GM21619 (cell line): ENCODE results near the gene HIPK4.

Experiments used
- ATAC-seq: cut with Tn5 transposase; IDR thresholded peaks from one replicate; pipeline ENCODE4 v1.9.1; 2021; ENCODE audit not compliant: unreplicated experiment

Gene HIPK4

GRCh38 chr19:40367577-40368434, 22.2 kb downstream of the HIPK4 start:
- ATAC-seq: no peak

- no peak for ATAC-seq
Measured at GRCh38 chr19:40366697-40367561, 23.1 kb downstream of the HIPK4 start.

- no peak for ATAC-seq
Measured at GRCh38 chr19:40365613-40366401, 24.2 kb downstream of the HIPK4 start.

DNA sequence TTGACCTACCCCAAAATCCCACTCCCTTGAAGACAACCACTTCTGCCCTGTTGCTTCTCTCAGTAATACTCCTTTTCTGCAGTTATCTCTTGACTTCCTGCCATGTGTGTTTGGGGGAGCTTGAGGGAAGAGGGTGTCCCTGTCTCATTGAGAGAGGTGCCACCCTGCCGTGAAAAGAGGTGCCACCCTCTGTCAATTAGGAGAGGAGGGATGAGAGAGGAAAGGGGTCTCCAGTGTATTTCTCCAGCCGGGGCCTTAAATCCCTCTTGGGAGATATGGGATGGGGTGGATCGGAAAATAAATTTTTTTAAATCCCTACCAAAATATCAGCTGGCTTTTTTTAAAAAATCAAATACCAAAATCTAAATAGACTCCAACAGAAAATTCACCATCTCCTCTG, 25.0 kb downstream of the HIPK4 start:
- ATAC-seq: no peak

- ATAC-seq: no peak
Measured at GRCh38 chr19:40363069-40363468, 26.9 kb downstream of the HIPK4 start.

GRCh38 chr19:40362160-40362559, 27.8 kb downstream of the HIPK4 start:
- ATAC-seq: no peak

GRCh38 chr19:40360708-40361241, 29.2 kb downstream of the HIPK4 start:
- no peak for ATAC-seq

DNA sequence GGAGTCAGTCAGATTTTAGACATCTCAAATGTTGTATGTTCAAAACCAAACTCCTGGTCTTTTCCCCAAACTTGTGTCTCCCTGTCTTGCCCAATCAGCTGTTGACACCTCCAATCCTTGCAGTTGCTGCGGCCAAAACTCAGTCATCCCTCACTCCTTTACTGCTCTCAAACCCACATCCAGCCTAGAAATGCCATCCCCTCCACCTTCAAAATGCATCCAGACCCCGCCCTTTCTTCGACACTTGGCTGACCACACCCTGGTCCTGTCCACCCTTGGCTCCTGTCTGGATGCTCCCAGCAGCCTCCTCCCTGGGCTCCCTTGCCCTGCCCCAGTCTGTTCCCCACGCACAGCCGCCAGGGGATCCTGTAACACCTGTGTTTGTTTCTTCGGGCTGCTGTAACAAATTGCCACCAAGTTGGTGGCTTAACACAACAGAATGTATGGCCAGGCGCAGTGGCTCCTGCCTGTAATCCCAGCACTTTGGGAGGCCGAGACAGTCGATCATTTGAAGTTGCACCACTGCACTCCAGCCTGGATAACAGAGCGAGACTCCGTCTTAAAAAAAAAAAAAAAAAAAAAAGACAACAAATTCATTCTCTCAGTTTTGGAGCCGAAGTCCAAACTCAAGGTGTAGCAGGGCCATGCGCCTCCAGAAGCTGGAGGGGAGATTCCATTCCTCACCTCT, 29.8 kb downstream of the HIPK4 start:
- no peak for ATAC-seq

DNA sequence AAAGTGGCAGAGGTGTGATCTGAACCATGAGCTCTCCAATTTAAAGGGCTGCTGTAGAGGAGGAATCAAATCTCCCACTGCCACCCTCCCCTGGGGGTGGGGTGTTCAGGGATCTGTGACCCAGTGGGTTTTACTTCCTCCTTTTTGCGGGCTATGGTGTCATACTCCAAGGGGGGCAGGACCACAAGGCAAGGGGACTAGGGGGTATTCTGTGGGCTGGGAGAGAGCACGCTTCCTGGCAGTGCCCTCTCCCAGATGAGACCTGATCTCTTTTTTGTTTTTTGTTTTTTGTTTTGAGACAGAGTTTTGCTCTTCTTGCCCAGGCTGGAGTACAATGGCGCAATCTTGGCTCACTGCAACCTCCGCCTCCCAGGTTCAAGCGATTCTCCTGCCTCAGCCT, 31.2 kb downstream of the HIPK4 start:
- no peak for ATAC-seq

GRCh38 chr19:40357640-40358039, 32.3 kb downstream of the HIPK4 start:
- no peak for ATAC-seq

- no peak for ATAC-seq
Measured at GRCh38 chr19:40356681-40357595, 33.0 kb downstream of the HIPK4 start.

DNA sequence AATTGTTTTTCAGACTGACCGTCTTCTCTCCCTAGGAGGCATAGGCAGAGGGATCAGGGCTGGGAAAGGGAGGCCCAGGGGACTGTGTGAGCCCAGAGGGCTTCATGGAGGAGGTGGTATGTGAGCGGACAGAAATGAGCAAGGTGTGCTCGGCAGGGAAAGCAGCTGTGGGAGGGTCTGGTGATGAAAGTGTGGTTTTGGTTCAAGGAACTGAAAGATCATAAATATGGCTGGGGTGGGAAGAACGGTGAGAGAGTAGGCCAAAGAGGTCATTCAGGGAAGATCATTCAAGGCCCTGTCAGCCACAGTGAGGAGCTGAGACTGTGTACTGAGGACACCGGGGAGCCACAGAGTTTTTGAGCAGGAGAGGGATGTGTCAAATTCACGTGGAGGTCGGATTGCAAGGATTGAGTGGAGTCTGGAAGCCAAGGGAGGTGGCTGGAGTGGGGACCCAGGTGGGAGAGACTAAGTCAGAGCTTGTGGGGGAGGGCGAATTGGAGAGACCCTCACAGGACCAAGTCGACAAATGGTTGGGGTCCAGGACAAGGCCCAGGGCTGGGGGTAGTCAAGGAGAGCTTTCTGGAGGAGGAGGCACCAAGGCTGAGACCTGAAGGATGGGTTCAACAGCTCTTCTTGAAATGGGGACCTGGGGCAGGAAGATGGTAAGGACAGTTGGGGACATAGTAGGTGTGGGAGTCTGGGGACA, 33.9 kb downstream of the HIPK4 start:
- ATAC-seq: no peak

DNA sequence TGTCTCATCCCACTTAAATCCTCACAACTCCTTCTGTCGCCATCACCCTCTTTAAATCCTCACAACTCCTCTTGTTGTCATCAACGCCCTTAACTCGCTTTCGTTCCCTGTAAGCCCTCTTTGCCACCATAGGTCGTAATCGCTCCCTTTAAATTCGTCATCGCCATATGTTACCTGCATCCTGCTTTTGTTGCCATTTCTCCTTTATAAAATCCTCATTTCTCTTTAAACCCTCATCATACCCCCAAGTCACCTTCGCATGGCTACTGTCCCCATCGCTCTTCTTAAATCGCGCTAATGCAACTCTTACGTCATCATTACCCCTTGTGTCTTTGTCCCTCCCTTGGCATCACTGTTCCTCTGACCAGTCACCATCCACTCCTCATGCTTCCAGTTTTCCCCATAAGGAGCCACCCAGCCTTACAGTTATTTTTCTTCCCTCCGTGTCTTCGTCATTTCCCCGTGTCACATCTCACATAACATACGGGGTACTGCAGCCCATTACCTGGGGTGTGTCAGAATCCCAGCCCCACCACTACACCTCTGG, 40.9 kb downstream of the HIPK4 start:
- no peak for ATAC-seq

DNA sequence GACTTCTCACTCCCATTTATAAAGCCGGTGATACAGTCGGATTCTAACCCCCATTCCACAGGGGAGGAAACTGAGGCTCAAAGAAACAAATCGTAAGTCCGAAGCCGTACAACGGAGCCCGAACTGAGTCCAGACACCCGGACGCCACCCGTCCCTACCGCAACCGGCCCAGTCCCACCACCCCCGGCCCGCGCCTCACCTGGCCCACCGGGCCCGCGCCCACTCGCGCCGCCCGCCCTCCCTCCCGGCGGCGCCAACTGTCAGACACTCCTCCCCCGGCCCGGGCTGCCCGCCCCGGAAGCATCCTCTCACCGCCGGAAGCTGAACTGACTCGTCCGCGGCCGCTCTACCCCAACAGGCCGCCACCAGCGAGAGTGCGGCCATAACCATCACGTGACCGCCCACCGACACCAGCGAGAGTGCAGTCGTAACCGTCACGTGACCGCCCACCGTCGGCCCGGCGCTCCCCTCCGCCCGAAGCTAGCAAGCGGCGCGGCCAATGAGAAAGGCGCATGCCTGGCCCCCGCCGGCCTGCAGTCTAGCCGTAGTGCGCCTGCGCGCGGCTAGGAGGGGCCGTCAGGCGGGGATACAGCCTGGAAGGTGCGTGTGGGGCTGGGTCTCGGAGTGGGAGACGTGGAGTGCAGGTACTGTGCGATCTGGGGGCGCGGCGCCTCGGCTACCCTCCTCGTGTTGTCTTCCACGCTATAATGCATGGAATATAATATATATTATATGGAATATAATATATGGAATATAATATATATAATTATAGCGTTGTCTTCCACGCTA, 41.7 kb downstream of the HIPK4 start, which contains the start of the genes C19orf47 and PLD3:
TSS of gene C19orf47 (minus strand) at position 273 of the 789 bp plus-strand sequence. CDS start 6,540 bp downstream, outside the sequence.
TSS of gene PLD3 (plus strand) at position 571 of the 789 bp plus-strand sequence. CDS start 17,789 bp downstream, outside the sequence.
- peak; percentile 93 for ATAC-seq

DNA sequence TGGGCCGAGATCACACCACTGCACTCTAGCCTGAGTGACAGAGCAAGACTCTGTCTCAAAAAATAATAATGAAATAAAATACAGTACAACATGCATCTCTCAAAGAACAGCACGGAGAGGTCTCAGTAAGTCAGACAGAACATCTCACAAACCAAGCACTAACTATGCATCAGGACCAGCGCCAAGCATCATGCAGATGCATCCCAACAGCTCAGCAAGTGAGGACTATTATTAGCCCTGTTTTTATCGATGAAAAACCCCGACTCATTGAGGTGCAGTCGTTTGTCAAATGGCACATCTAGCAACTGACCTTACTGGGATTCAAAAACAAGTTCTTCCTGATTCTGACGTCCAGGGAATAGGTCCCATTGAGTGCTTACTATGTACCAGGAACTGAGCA, 45.6 kb downstream of the HIPK4 start:
- no peak for ATAC-seq

GRCh38 chr19:40342644-40343311, 47.2 kb downstream of the HIPK4 start:
- no peak for ATAC-seq
